GM19463 (cell line): ENCODE measurements around the gene BZW2.

ENCODE experiments used
- ATAC-seq: cut with Tn5 transposase; IDR thresholded peaks from one replicate; pipeline ENCODE4 v1.9.1; 2021; ENCODE audit warnings: mild to moderate bottlenecking, moderate library complexity; ENCODE audit not compliant: unreplicated experiment

BZW2 gene

GRCh38 chr7:16712916-16713315 is 66.9 kb downstream of the BZW2 start:
- ATAC-seq, result no peak

- ATAC-seq, result no peak
Measured at GRCh38 chr7:16715928-16716327, 69.9 kb downstream of the BZW2 start.

GRCh38 chr7:16718111-16718656 is 72.2 kb downstream of the BZW2 start:
- ATAC-seq, result no peak

GRCh38 chr7:16719699-16720098 is 73.7 kb downstream of the BZW2 start:
- no peak for ATAC-seq

- ATAC-seq, result no peak
Measured at GRCh38 chr7:16721541-16721940, 75.6 kb downstream of the BZW2 start.

GRCh38 chr7:16724344-16724743 is 78.4 kb downstream of the BZW2 start:
- ATAC-seq, result no peak

- ATAC-seq, result no peak
Measured at GRCh38 chr7:16726189-16726588, 80.2 kb downstream of the BZW2 start.

GRCh38 chr7:16727736-16728135 is 81.8 kb downstream of the BZW2 start:
- no peak for ATAC-seq

GRCh38 chr7:16728811-16729210 is 82.8 kb downstream of the BZW2 start:
- no peak for ATAC-seq

- no peak for ATAC-seq
Measured at GRCh38 chr7:16729541-16729940, 83.6 kb downstream of the BZW2 start.

GRCh38 chr7:16730937-16731336 is 85.0 kb downstream of the BZW2 start:
- ATAC-seq, result no peak

GRCh38 chr7:16732828-16733227 is 86.8 kb downstream of the BZW2 start:
- ATAC-seq, result no peak

GRCh38 chr7:16734148-16734726 is 88.3 kb downstream of the BZW2 start:
- ATAC-seq, result no peak

- ATAC-seq, result no peak
Measured at GRCh38 chr7:16735020-16735419, 89.0 kb downstream of the BZW2 start.

GRCh38 chr7:16738011-16738688 is 92.2 kb downstream of the BZW2 start:
- no peak for ATAC-seq

GRCh38 chr7:16739863-16740622 is 94.1 kb downstream of the BZW2 start:
- ATAC-seq, result no peak

- ATAC-seq, result no peak
Measured at GRCh38 chr7:16740623-16740953, 94.6 kb downstream of the BZW2 start.

GRCh38 chr7:16740996-16741395 is 95.0 kb downstream of the BZW2 start:
- ATAC-seq, result no peak

GRCh38 chr7:16741676-16742075 is 95.7 kb downstream of the BZW2 start:
- ATAC-seq, result no peak

GRCh38 chr7:16742547-16742946 is 96.6 kb downstream of the BZW2 start:
- ATAC-seq, result no peak

GRCh38 chr7:16743236-16743635 is 97.3 kb downstream of the BZW2 start:
- no peak for ATAC-seq
